Neural cell (in vitro differentiated cells): ENCODE data around the gene UVRAG. TPM values are rescaled to one million over a fixed set of nuclear protein-coding genes. Genes with fewer than 3 reads are reported as not detected.

Experiments
- H2AFZ ChIP-seq: fragments of 200-600, 300-800 bp; sonication (generic), shearing (Covaris generic); 2 replicates; pipeline ENCODE4 v1.6.0; 2014; ENCODE audit warnings: low read depth, mild to moderate bottlenecking, antibody characterized with exemption, low read length, moderate library complexity
- H3F3A ChIP-seq: fragments of 200-600 bp; shearing (Covaris generic); 2 replicates; pipeline ENCODE4 v1.6.1; 2016; ENCODE audit warnings: mild to moderate bottlenecking, moderate library complexity, mixed read lengths, antibody characterized with exemption, low read length; ENCODE audit not compliant: insufficient read depth, poor library complexity, severe bottlenecking
- H3K27ac ChIP-seq: fragments of 200-600, 300-800 bp; sonication (generic), shearing (Covaris generic); 2 replicates; pipeline ENCODE4 v1.5.1; 2014; ENCODE audit warnings: mild to moderate bottlenecking, low read length, moderate library complexity
- H3K27me3 ChIP-seq: fragments of 300-800, 200-600 bp; sonication (generic), shearing (Covaris generic); 2 replicates; pipeline ENCODE4 v1.6.0; 2014; ENCODE audit warnings: mild to moderate bottlenecking, low read depth, low read length, moderate library complexity; ENCODE audit not compliant: insufficient read depth
- H3K36me3 ChIP-seq: fragments of 300-800, 200-600 bp; sonication (generic), shearing (Covaris generic); 2 replicates; pipeline ENCODE4 v1.5.1; 2014; ENCODE audit warnings: mild to moderate bottlenecking, antibody characterized with exemption, low read length, moderate library complexity; ENCODE audit not compliant: insufficient read depth
- H3K4me2 ChIP-seq: fragments of 300-800, 200-600 bp; sonication (generic), shearing (Covaris generic); 2 replicates; pipeline ENCODE4 v1.6.0; 2014; ENCODE audit warnings: mild to moderate bottlenecking, low read length
- H3K4me3 ChIP-seq: fragments of 300-800, 200-600 bp; sonication (generic), shearing (Covaris generic); 2 replicates; pipeline ENCODE4 v1.5.1; 2014; ENCODE audit warnings: mild to moderate bottlenecking, low read length, moderate library complexity
- H3K79me2 ChIP-seq: fragments of 200-600 bp; shearing (Covaris generic); replicated peaks from 2 replicates; pipeline ENCODE4 v1.6.0; 2014; ENCODE audit warnings: mild to moderate bottlenecking, low read length, moderate library complexity; ENCODE audit not compliant: insufficient read depth
- H3K9ac ChIP-seq: fragments of 300-800, 200-600 bp; sonication (generic), shearing (Covaris generic); 2 replicates; pipeline ENCODE4 v1.6.1; 2016; ENCODE audit warnings: mild to moderate bottlenecking, low read length, mixed read lengths
- H3K9me2 ChIP-seq: fragments of 200-600 bp; shearing (Covaris generic); 2 replicates; pipeline ENCODE4 v1.6.1; 2016; ENCODE audit warnings: mild to moderate bottlenecking, low read length, mixed read lengths; ENCODE audit not compliant: insufficient read depth
- H3K9me3 ChIP-seq: fragments of 200-600, 300-800 bp; sonication (generic), shearing (Covaris generic); 2 replicates; pipeline ENCODE4 v1.6.1; 2016; ENCODE audit warnings: mild to moderate bottlenecking, mixed run types, low read length, moderate library complexity, mixed read lengths
- H4K20me1 ChIP-seq: fragments of 200-600 bp; shearing (Covaris generic); 2 replicates; pipeline ENCODE4 v1.6.1; 2016; ENCODE audit warnings: mild to moderate bottlenecking, mixed run types; ENCODE audit not compliant: insufficient read depth
- CTCF ChIP-seq: fragments of 450-650 bp; IDR thresholded peaks from 2 replicates; pipeline ENCODE4 v1.5.1; 2014; ENCODE audit warnings: antibody characterized with exemption, mild to moderate bottlenecking, moderate library complexity; ENCODE audit not compliant: poor library complexity, severe bottlenecking
- EP300 ChIP-seq: fragments of 450-650 bp; conservative IDR thresholded peaks from 2 replicates; pipeline ENCODE4 v1.6.1; 2014; ENCODE audit warnings: antibody characterized with exemption, mild to moderate bottlenecking, moderate library complexity; ENCODE audit not compliant: poor library complexity, severe bottlenecking
- EZH2 ChIP-seq: fragments of 200-600, 300-800 bp; shearing (Covaris generic), sonication (generic); IDR thresholded peaks from 2 replicates; pipeline ENCODE4 v1.6.1; 2014; ENCODE audit warnings: antibody characterized with exemption, low read length, borderline replicate concordance, mild to moderate bottlenecking; ENCODE audit not compliant: insufficient read depth, poor library complexity, severe bottlenecking
- MXI1 ChIP-seq: fragments of 450-650 bp; conservative IDR thresholded peaks from 2 replicates; pipeline ENCODE4 v1.6.1; 2014; ENCODE audit warnings: antibody characterized with exemption, mild to moderate bottlenecking; ENCODE audit not compliant: poor library complexity, severe bottlenecking
- POLR2AphosphoS5 ChIP-seq: IDR thresholded peaks from 2 replicates; pipeline ENCODE4 v1.6.1; 2012
- RAD21 ChIP-seq: fragments of 450-650 bp; conservative IDR thresholded peaks from 2 replicates; pipeline ENCODE4 v1.6.1; 2014; ENCODE audit warnings: antibody characterized with exemption, mild to moderate bottlenecking, moderate library complexity
- REST ChIP-seq: IDR thresholded peaks from 2 replicates; pipeline ENCODE4 v1.6.1; 2012; ENCODE audit warnings: borderline replicate concordance
- SMC3 ChIP-seq: fragments of 450-650 bp; conservative IDR thresholded peaks from 2 replicates; pipeline ENCODE4 v1.6.1; 2014; ENCODE audit warnings: antibody characterized with exemption, mild to moderate bottlenecking, moderate library complexity; ENCODE audit not compliant: poor library complexity
- TAF1 ChIP-seq: IDR thresholded peaks from 2 replicates; pipeline ENCODE4 v1.6.1; 2012; ENCODE audit warnings: low read depth
- polyA plus RNA-seq: library from polyadenylated mRNA; depleted of rRNA; stranded (reverse); fragments of >200 nt; gene quantifications from 2 replicates; pipeline ENCODE4 v1.2.3, GENCODE V29; 2014

UVRAG gene
- polyA plus RNA-seq, 1 donor from 2014 or later: 31.6 TPM

GRCh38 chr11:75813124-75813523 lies 1.9 kb upstream of the UVRAG start:
- TF ChIP-seq POLR2AphosphoS5 (no peak), SMC3 (no peak), RAD21 (no peak), EP300 (no peak), REST (no peak), MXI1 (no peak), EZH2 (no peak), CTCF (no peak), TAF1 (no peak)
- Histone ChIP-seq H3K9me2 (no peaks in the 10 kb centered on the region), H3K27ac (no peak overlapping the region), H3K4me2 (no peak overlapping the region), H3K4me3 (no peak overlapping the region), H3K36me3 (no peaks in the 10 kb centered on the region), H3F3A (peaks cover 3% of the 10 kb centered on the region), H3K79me2 (peaks cover 23% of the 10 kb centered on the region), H3K9me3 (no peaks in the 10 kb centered on the region), H3K9ac (no peak overlapping the region), H3K27me3 (no peaks in the 10 kb centered on the region), H2AFZ (no peak overlapping the region), H4K20me1 (no peaks in the 10 kb centered on the region)

GRCh38 chr11:75813622-75814039 lies 1.4 kb upstream of the UVRAG start:
- Histone ChIP-seq H3K9me3 (no peaks in the 10 kb centered on the region), H4K20me1 (no peaks in the 10 kb centered on the region), H3K79me2 (peaks cover 28% of the 10 kb centered on the region), H3K36me3 (no peaks in the 10 kb centered on the region), H3K27me3 (no peaks in the 10 kb centered on the region), H3K4me3 (peak overlapping the region; percentile 97), H3F3A (peaks cover 3% of the 10 kb centered on the region), H3K4me2 (peak overlapping the region; percentile 85), H3K27ac (peak overlapping the region; percentile 92), H3K9me2 (no peaks in the 10 kb centered on the region), H2AFZ (peak overlapping the region; percentile 91), H3K9ac (peak overlapping the region; percentile 87)
- TF ChIP-seq RAD21: no peak
- no peak for TF ChIP-seq EZH2

GRCh38 chr11:75814363-75814676 lies 690 bp upstream of the UVRAG start:
- H2AFZ ChIP-seq: peak overlapping the region; percentile 91
- H3F3A ChIP-seq: peaks cover 3% of the 10 kb centered on the region
- H3K4me2 ChIP-seq: peak overlapping the region; percentile 85
- peak overlapping the region; percentile 92 for H3K27ac ChIP-seq
- H3K9me2 ChIP-seq: no peaks in the 10 kb centered on the region
- no peaks in the 10 kb centered on the region for H4K20me1 ChIP-seq
- H3K9ac ChIP-seq: peak overlapping the region; percentile 87
- peaks cover 34% of the 10 kb centered on the region for H3K79me2 ChIP-seq
- no peaks in the 10 kb centered on the region for H3K27me3 ChIP-seq
- H3K36me3 ChIP-seq: no peaks in the 10 kb centered on the region
- TF ChIP-seq MXI1 (peak; percentile 89), SMC3 (peak; percentile 46), POLR2AphosphoS5 (no peak), RAD21 (peak; percentile 55), CTCF (no peak), REST (peak; percentile 81)
- H3K9me3 ChIP-seq: no peaks in the 10 kb centered on the region
- peak overlapping the region; percentile 97 for H3K4me3 ChIP-seq
